ENCODE data around the gene SNRPE.

- TF ChIP-seq EP300 (IDR thresholded peaks at IDR 0.05) (no peak), CTCF (IDR thresholded peaks at IDR 0.05) (no peak), POLR2A (IDR thresholded peaks at IDR 0.05) (no peak)
These were observed 35.2 kb upstream of the SNRPE start for GRCh38 chr1:203826175-203826574.
